Natural killer cell (primary cell): Measurements from ENCODE around the gene HCN3. TPM values are rescaled to one million over a fixed set of nuclear protein-coding genes. Genes with fewer than 3 reads are reported as not detected.

Source experiments
- ATAC-seq, 3 donors: fragments of 150-1000 bp in 2 of 3; fragments of 200-7000 bp in 1 of 3; cut with Tn5 transposase; 1 replicate in 1 of 3; 2 replicates in 2 of 3; pipeline ENCODE4 v1.10.0; 2021; ENCODE audit warnings: mild to moderate bottlenecking in 2 of 3, moderate library complexity in 2 of 3
- DNase-seq, 2 donors: peaks; one replicate each; pipeline versions ENCODE4 v3.0.0 to v3.0.0-alpha.2; 2013 to 2021; ENCODE audit warnings: mixed read lengths in 1 of 2
- H3K27ac ChIP-seq: one replicate; pipeline ENCODE4 v1.5.1; 2013; ENCODE audit warnings: mild to moderate bottlenecking, low read length
- H3K27me3 ChIP-seq: one replicate; pipeline ENCODE4 v1.6.1; 2013; ENCODE audit warnings: low read length; ENCODE audit not compliant: control insufficient read depth, insufficient read depth
- H3K36me3 ChIP-seq: one replicate; pipeline ENCODE4 v1.6.1; 2013; ENCODE audit warnings: low read length; ENCODE audit not compliant: control insufficient read depth, insufficient read depth
- H3K4me1 ChIP-seq: one replicate; pipeline ENCODE4 v1.6.1; 2013; ENCODE audit warnings: low read length; ENCODE audit not compliant: control insufficient read depth, insufficient read depth
- H3K4me3 ChIP-seq: one replicate; pipeline ENCODE4 v1.5.1; 2013; ENCODE audit warnings: low read length
- H3K9me3 ChIP-seq: one replicate; pipeline ENCODE4 v1.6.1; 2013; ENCODE audit warnings: low read length; ENCODE audit not compliant: control insufficient read depth, insufficient read depth
- H3K27ac Mint-ChIP-seq, 2 donors: one replicate each; pipeline ENCODE4 v1.8.0; 2022; ENCODE audit warnings: mild to moderate bottlenecking in 2 of 2, mixed read lengths in 2 of 2, moderate library complexity in 1 of 2
- H3K27me3 Mint-ChIP-seq, 2 donors: one replicate each; pipeline ENCODE4 v1.8.0; 2022; ENCODE audit warnings: low read depth in 2 of 2, mixed read lengths in 2 of 2
- H3K36me3 Mint-ChIP-seq: one replicate; pipeline ENCODE4 v1.8.0; 2022; ENCODE audit warnings: mixed read lengths
- H3K4me1 Mint-ChIP-seq, 2 donors: one replicate each; pipeline ENCODE4 v1.8.0; 2022; ENCODE audit warnings: mixed read lengths in 2 of 2
- H3K4me3 Mint-ChIP-seq: one replicate; pipeline ENCODE4 v1.8.0; 2022; ENCODE audit warnings: mild to moderate bottlenecking, moderate library complexity, mixed read lengths
- H3K9me3 Mint-ChIP-seq, 2 donors: one replicate each; pipeline ENCODE4 v1.8.0; 2022; ENCODE audit warnings: mixed read lengths in 2 of 2
- WGBS: methylation state at CpG from one replicate; pipeline ENCODE4 v1.1.7; 2013; ENCODE audit warnings: missing lambda C conversion rate; ENCODE audit not compliant: insufficient coverage; 5-methylcytosine and 5-hydroxymethylcytosine counted together
- intact Hi-C: fragments of 100-400 bp; cut with micrococcal nuclease; formaldehyde crosslinking; loops from one replicate; pipeline ENCODE4 v1.14.2; 2022
- total RNA-seq, 4 donors: library from RNA; stranded (reverse); fragments of 120-200 nt in 1 of 4; gene quantifications; one replicate each; pipeline versions ENCODE4 v1.2.3 to v1.2.4, GENCODE V29; 2013 to 2022
- TF ChIP-seq, protein P1 (sequence below): fragments of 200-600 bp; IDR thresholded peaks from one replicate; pipeline ENCODE4 v1.8.0; 2022; ENCODE audit warnings: antibody characterized with exemption

The HCN3 gene
- total RNA-seq, 3 donors from 2014 or later (not counting 1 experiment from before 2014, with no cell fraction given), result 2.0 to 3.4 (median 2.6) TPM

DNA sequence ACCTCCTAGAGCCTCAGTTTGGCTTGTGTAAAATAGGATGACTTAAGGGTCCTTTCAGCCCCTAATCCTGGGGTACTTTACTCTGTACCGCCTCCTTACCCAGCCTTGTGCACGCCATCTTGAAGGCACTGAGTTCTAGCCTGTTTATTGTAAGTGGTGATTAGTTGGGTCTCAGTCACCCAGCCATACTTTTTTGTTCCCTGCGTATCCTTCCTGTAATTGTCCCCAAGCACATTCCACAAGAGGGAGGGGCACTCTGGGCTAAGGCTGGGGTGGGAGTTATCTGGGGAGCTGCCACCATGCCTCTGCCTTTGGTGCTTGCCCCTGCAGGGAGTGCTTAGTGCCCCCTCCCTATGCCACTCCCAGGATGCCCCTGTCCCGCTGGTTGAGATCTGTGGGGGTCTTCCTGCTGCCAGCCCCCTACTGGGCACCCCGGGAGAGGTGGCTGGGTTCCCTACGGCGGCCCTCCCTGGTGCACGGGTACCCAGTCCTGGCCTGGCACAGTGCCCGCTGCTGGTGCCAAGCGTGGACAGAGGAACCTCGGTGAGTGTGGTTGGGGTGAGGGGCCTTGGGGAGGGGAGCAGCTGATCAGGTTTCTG lies 32.3 kb downstream of the HCN3 start:
- H3K27me3 Mint-ChIP-seq, result no peaks in the 10 kb centered on the region
- peak in 1 of 2 donors; percentile 20 for DNase-seq
- no peaks in the 10 kb centered on the region for H3K36me3 Mint-ChIP-seq
- H3K4me1 Mint-ChIP-seq, result peaks cover 20 to 28% of the 10 kb centered on the region in 2 donors
- Histone ChIP-seq H3K4me3 (peak overlapping the region; percentile 67), H3K27ac (peak overlapping the region; percentile 94), H3K9me3 (no peaks in the 10 kb centered on the region), H3K36me3 (peaks cover 9% of the 10 kb centered on the region), H3K4me1 (peaks cover 27% of the 10 kb centered on the region), H3K27me3 (no peaks in the 10 kb centered on the region)
- TF ChIP-seq, protein P1, sequence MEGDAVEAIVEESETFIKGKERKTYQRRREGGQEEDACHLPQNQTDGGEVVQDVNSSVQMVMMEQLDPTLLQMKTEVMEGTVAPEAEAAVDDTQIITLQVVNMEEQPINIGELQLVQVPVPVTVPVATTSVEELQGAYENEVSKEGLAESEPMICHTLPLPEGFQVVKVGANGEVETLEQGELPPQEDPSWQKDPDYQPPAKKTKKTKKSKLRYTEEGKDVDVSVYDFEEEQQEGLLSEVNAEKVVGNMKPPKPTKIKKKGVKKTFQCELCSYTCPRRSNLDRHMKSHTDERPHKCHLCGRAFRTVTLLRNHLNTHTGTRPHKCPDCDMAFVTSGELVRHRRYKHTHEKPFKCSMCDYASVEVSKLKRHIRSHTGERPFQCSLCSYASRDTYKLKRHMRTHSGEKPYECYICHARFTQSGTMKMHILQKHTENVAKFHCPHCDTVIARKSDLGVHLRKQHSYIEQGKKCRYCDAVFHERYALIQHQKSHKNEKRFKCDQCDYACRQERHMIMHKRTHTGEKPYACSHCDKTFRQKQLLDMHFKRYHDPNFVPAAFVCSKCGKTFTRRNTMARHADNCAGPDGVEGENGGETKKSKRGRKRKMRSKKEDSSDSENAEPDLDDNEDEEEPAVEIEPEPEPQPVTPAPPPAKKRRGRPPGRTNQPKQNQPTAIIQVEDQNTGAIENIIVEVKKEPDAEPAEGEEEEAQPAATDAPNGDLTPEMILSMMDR, result no peak
- peak overlapping the region; percentile 97 for H3K4me3 Mint-ChIP-seq
- intact Hi-C loops, result loop anchor here (2.0 kb wide), 1 partner anchor 31 kb away; no protein-coding TSS in a partner anchor
- 27% methylated on average over 8 of the region's 11 CpGs for WGBS
- ATAC-seq, result no peak
- H3K27ac Mint-ChIP-seq, result peak overlapping the region; percentile 97 to 98
- no peaks in the 10 kb centered on the region for H3K9me3 Mint-ChIP-seq

DNA sequence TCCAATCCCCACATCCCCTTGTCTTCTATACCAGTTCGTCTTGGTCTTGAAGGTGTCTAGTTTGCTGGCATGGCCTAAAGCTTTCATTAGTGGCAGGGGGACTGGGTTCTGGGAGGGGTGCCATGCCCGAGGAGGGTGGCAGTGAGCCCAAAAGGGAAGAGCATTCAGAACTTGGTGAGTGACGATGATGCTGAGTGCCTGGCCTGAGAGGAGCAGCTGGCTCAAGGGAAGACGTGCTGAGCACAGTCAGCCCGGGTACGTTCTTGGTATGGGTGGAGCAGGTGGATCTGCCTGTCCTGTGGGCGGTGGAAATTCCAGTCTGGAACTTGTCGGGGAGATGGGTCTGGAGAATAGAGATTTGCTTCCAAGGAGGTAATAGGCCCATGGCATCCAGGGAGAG lies 36.0 kb downstream of the HCN3 start:
- H3K4me3 Mint-ChIP-seq, result no peak overlapping the region
- Histone ChIP-seq H3K9me3 (no peaks in the 10 kb centered on the region), H3K4me1 (peaks cover 19% of the 10 kb centered on the region), H3K27me3 (no peaks in the 10 kb centered on the region), H3K4me3 (no peak overlapping the region), H3K36me3 (peaks cover 16% of the 10 kb centered on the region), H3K27ac (no peak overlapping the region)
- no peaks in the 10 kb centered on the region for H3K27me3 Mint-ChIP-seq
- no peak overlapping the region for H3K27ac Mint-ChIP-seq
- peaks cover 17 to 26% of the 10 kb centered on the region in 2 donors for H3K4me1 Mint-ChIP-seq
- ATAC-seq (no peak), DNase-seq (no peak)
- no peaks in the 10 kb centered on the region for H3K36me3 Mint-ChIP-seq
- 95% methylated on average over 7 of the region's 8 CpGs for WGBS
- TF ChIP-seq, protein P1, result no peak
- intact Hi-C loops, result no loop called here
- H3K9me3 Mint-ChIP-seq, result no peaks in the 10 kb centered on the region

GRCh38 chr1:155316922-155317321 lies 39.7 kb downstream of the HCN3 start:
- intact Hi-C loops, result no loop called here

More at GRCh38 chr1:155316922-155317321, 39.7 kb downstream of the HCN3 start:
- DNase-seq (no peak), ATAC-seq (no peak)
- H3K4me3 Mint-ChIP-seq, result no peak overlapping the region
- H3K36me3 ChIP-seq, result peaks cover 14% of the 10 kb centered on the region
- H3K27ac ChIP-seq, result no peak overlapping the region
- H3K9me3 ChIP-seq, result no peaks in the 10 kb centered on the region
- H3K4me1 ChIP-seq, result peaks cover 18% of the 10 kb centered on the region
- no peaks in the 10 kb centered on the region for H3K36me3 Mint-ChIP-seq
- peaks cover 14 to 34% of the 10 kb centered on the region in 2 donors for H3K4me1 Mint-ChIP-seq
- H3K4me3 ChIP-seq, result no peak overlapping the region
- H3K27ac Mint-ChIP-seq, result no peak overlapping the region
- H3K9me3 Mint-ChIP-seq, result no peaks in the 10 kb centered on the region
- no peaks in the 10 kb centered on the region for H3K27me3 Mint-ChIP-seq
- TF ChIP-seq, protein P1, result no peak
- H3K27me3 ChIP-seq, result no peaks in the 10 kb centered on the region
- 98% methylated on average over 3 of the region's 3 CpGs for WGBS
